Neural progenitor cell (in vitro differentiated cells): ENCODE results near the gene IP6K1.

Experiments
- EZH2phosphoT487 ChIP-seq: fragments of 200-600 bp; sonication (generic); IDR thresholded peaks from 2 replicates; pipeline ENCODE4 v1.6.1; 2017; ENCODE audit warnings: antibody characterized with exemption
- TF ChIP-seq, protein P1 (sequence below): fragments of 200-600 bp; sonication (generic); IDR thresholded peaks from 2 replicates; pipeline ENCODE4 v1.5.1; 2017; ENCODE audit warnings: antibody characterized with exemption, mild to moderate bottlenecking

DNA sequence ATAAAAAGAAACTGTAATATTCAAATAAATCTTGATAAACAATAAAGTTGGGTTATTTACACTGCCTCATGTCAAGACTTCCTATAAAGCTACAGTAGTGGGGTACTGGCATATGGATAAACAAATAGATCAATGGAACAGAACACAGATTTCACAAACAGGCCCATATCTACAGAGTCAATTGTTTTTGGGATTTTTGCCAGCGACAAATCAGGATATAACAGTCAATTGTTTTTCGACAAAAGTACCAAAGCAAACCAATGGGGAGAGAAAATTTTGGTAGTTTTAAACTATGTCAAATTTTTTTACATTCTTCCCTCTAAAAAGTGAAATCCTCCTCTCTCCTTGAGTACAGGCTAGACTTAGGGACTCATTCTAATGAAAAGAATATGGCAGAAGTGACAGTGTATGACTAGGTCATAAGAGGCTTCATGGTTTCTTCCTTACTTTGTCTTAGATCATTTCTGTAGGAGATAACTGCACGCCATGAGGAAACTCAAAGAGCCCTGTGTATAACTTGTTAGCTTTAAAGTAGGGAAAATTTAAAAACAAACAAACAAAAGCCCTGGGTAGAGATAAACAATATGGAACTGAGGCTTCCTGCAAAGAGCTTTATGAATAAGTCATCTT is 16.9 kb downstream of the IP6K1 start:
- TF ChIP-seq, protein P1, sequence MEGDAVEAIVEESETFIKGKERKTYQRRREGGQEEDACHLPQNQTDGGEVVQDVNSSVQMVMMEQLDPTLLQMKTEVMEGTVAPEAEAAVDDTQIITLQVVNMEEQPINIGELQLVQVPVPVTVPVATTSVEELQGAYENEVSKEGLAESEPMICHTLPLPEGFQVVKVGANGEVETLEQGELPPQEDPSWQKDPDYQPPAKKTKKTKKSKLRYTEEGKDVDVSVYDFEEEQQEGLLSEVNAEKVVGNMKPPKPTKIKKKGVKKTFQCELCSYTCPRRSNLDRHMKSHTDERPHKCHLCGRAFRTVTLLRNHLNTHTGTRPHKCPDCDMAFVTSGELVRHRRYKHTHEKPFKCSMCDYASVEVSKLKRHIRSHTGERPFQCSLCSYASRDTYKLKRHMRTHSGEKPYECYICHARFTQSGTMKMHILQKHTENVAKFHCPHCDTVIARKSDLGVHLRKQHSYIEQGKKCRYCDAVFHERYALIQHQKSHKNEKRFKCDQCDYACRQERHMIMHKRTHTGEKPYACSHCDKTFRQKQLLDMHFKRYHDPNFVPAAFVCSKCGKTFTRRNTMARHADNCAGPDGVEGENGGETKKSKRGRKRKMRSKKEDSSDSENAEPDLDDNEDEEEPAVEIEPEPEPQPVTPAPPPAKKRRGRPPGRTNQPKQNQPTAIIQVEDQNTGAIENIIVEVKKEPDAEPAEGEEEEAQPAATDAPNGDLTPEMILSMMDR = no peak
- TF ChIP-seq EZH2phosphoT487 = no peak
